ENCODE measurements around the gene CORIN. TPM values are rescaled to one million over a fixed set of nuclear protein-coding genes. Genes with fewer than 3 reads are reported as not detected.

CORIN gene
- polyA plus RNA-seq, 3 donors: 0.01 TPM; not detected in 2

DNA sequence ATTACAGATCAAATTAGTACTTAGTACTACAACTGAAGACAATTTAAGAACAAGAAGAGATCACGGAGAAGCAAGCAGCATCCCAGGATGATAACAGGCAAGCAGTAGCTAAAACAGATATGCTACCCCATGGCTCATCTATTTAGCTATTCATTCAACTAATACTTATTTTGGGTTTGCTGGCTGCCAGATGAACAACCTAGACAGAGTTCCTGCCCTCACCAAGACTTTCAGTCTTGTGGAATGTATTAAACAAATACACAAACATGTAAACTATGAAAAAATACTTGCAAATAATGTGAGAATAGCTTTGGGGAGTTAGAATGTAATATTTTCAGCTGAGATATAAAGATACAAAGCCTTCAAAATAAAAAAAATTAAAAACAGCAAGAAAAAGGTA is 2.4 kb upstream of the CORIN start:
- H3K27ac ChIP-seq (ENCODE audit: low read depth in 1 of 2, low read length in 2 of 2): no peak overlapping the region
- intact Hi-C loops (cut with micrococcal nuclease): no loop called here
- H3K9me3 ChIP-seq (replicated peaks in 1 of 2; ENCODE audit: control insufficient read depth in 1 of 2, insufficient read depth in 1 of 2, low read length in 2 of 2): no peaks in the 10 kb centered on the region
- peaks cover 27 to 31% of the 10 kb centered on the region in 2 donors for H3K4me1 ChIP-seq (ENCODE audit: control insufficient read depth in 1 of 2, insufficient read depth in 2 of 2, low read length in 2 of 2)
- TF ChIP-seq, protein P1, sequence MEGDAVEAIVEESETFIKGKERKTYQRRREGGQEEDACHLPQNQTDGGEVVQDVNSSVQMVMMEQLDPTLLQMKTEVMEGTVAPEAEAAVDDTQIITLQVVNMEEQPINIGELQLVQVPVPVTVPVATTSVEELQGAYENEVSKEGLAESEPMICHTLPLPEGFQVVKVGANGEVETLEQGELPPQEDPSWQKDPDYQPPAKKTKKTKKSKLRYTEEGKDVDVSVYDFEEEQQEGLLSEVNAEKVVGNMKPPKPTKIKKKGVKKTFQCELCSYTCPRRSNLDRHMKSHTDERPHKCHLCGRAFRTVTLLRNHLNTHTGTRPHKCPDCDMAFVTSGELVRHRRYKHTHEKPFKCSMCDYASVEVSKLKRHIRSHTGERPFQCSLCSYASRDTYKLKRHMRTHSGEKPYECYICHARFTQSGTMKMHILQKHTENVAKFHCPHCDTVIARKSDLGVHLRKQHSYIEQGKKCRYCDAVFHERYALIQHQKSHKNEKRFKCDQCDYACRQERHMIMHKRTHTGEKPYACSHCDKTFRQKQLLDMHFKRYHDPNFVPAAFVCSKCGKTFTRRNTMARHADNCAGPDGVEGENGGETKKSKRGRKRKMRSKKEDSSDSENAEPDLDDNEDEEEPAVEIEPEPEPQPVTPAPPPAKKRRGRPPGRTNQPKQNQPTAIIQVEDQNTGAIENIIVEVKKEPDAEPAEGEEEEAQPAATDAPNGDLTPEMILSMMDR (IDR thresholded peaks at IDR 0.05): no peak
- no peaks in the 10 kb centered on the region for H3K79me2 ChIP-seq (ENCODE audit: insufficient read depth, low read length)
- H3K4me2 ChIP-seq (replicated peaks; ENCODE audit: extremely low read depth, low read length, poor library complexity, severe bottlenecking): no peak overlapping the region
- peaks cover 19 to 36% of the 10 kb centered on the region in 2 donors for H3K27me3 ChIP-seq (ENCODE audit: control insufficient read depth in 2 of 2, insufficient read depth in 2 of 2, low read length in 2 of 2)
- no peak overlapping the region for H2AFZ ChIP-seq (ENCODE audit: insufficient read depth, low read depth, low read length, poor library complexity, severe bottlenecking)
- H3K4me1 Mint-ChIP-seq: peaks cover 32% of the 10 kb centered on the region
- H3K27me3 Mint-ChIP-seq (ENCODE audit: low read depth in 3 of 3): peaks cover 30 to 32% (median 31%) of the 10 kb centered on the region in 3 donors
- no peak for DNase-seq
- no peak overlapping the region for H3K27ac Mint-ChIP-seq
- WGBS (ENCODE audit: insufficient coverage): no CpG with 5 or more reads among the region's 1 CpG
- peaks cover 0 to 5% (median 0%) of the 10 kb centered on the region in 7 donors for H3K9me3 Mint-ChIP-seq
- H3K4me3 ChIP-seq (replicated peaks in 1 of 3; ENCODE audit: low read depth in 2 of 3, low read length in 3 of 3): no peak overlapping the region
- H4K20me1 ChIP-seq (ENCODE audit: insufficient read depth, low read length): peaks cover 3% of the 10 kb centered on the region
- H3K9ac ChIP-seq (ENCODE audit: insufficient read depth, low read length, poor library complexity, severe bottlenecking): no peak overlapping the region
- H3K36me3 Mint-ChIP-seq: peaks cover 28 to 38% of the 10 kb centered on the region in 2 donors
- no peak overlapping the region for H3K4me3 Mint-ChIP-seq
- peaks cover 0 to 37% of the 10 kb centered on the region in 2 donors for H3K36me3 ChIP-seq (replicated peaks in 1 of 2; ENCODE audit: control insufficient read depth in 1 of 2, insufficient read depth in 2 of 2, low read length in 2 of 2)

GRCh38 chr4:47839259-47839658 is 1.4 kb upstream of the CORIN start:
- Histone ChIP-seq H3K79me2 (ENCODE audit: insufficient read depth, low read length) (no peaks in the 10 kb centered on the region), H3K4me2 (replicated peaks; ENCODE audit: extremely low read depth, low read length, poor library complexity, severe bottlenecking) (no peak overlapping the region), H2AFZ (ENCODE audit: insufficient read depth, low read depth, low read length, poor library complexity, severe bottlenecking) (no peak overlapping the region), H3K9me3 (replicated peaks in 1 of 2; ENCODE audit: control insufficient read depth in 1 of 2, insufficient read depth in 1 of 2, low read length in 2 of 2) (no peaks in the 10 kb centered on the region), H3K27ac (ENCODE audit: low read depth in 1 of 2, low read length in 2 of 2) (no peak overlapping the region), H3K4me3 (replicated peaks in 1 of 3; ENCODE audit: low read depth in 2 of 3, low read length in 3 of 3) (no peak overlapping the region), H3K4me1 (ENCODE audit: control insufficient read depth in 1 of 2, insufficient read depth in 2 of 2, low read length in 2 of 2) (peaks cover 27 to 31% of the 10 kb centered on the region in 2 donors), H3K36me3 (replicated peaks in 1 of 2; ENCODE audit: control insufficient read depth in 1 of 2, insufficient read depth in 2 of 2, low read length in 2 of 2) (peaks cover 0 to 34% of the 10 kb centered on the region in 2 donors), H4K20me1 (ENCODE audit: insufficient read depth, low read length) (peaks cover 3% of the 10 kb centered on the region), H3K27me3 (ENCODE audit: control insufficient read depth in 2 of 2, insufficient read depth in 2 of 2, low read length in 2 of 2) (peaks cover 19 to 36% of the 10 kb centered on the region in 2 donors), H3K9ac (ENCODE audit: insufficient read depth, low read length, poor library complexity, severe bottlenecking) (no peak overlapping the region)
- TF ChIP-seq, protein P1 (IDR thresholded peaks at IDR 0.05): no peak
- Mint-ChIP-seq H3K27ac (no peak overlapping the region), H3K4me3 (no peak overlapping the region), H3K36me3 (peaks cover 25 to 35% of the 10 kb centered on the region in 2 donors), H3K27me3 (ENCODE audit: low read depth in 3 of 3) (peaks cover 32 to 34% (median 32%) of the 10 kb centered on the region in 3 donors), H3K9me3 (peaks cover 0 to 5% (median 0%) of the 10 kb centered on the region in 7 donors), H3K4me1 (peaks cover 30% of the 10 kb centered on the region)
- intact Hi-C loops (cut with micrococcal nuclease): no loop called here
- WGBS (ENCODE audit: insufficient coverage): 86% methylated on average over 1 of the region's 5 CpGs
- DNase-seq: no peak
